ENCODE results near the gene MEGF11.

GRCh38 chr15:66190746-66191145 lies 62.8 kb downstream of the MEGF11 start:
- no peak for TF ChIP-seq POLR2A (IDR thresholded peaks at IDR 0.05)
- no peak for TF ChIP-seq CTCF (IDR thresholded peaks at IDR 0.05)
